Measurements from ENCODE around the gene MACF1. TPM values are rescaled to one million over a fixed set of nuclear protein-coding genes. Genes with fewer than 3 reads are reported as not detected.

MACF1 gene
- total RNA-seq, 4 donors from 2014 or later: 421 to 942 (median 545) TPM

DNA sequence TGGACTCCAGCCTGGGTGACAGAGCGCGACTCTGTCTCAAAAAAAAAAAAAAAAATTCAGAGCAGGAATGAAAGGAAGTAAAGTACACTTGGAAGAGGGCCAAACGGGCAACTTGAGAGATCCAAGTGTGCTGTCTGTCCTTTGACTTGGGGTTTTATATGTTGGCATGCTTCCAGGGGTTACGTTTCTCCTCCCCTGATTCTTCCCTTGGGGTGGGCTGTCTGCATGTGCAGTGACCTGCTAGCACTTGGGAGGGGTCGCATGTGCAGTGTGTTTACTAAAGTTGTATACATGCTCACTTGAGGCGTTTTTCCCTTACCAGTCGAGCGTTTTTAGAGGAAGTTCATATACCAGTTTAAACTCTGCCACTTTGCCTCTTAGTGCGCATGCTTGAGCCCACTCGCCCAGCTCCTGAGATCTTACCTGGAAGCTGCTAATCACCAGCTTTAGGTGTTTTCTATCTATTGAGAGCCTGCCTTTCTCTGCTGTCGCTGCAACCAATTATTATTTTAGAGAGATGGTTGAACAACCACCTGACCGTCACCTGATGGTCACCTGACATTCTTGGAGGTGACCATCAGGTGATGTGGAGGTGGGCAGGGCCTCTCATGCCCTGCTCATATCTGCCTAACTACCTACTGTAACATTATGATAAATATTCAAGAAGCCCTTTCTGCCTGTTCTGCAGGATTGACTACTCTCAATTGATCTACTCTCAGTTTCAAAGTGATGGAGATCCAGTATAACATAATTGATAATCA is 140.1 kb downstream of the MACF1 start:
- Histone ChIP-seq H3K27me3 (no peaks in the 10 kb centered on the region), H3K27ac (no peak overlapping the region), H3K4me3 (no peak overlapping the region), H3K36me3 (peaks cover 88% of the 10 kb centered on the region), H3K4me1 (no peaks in the 10 kb centered on the region), H3K9me3 (no peaks in the 10 kb centered on the region)
- 77% methylated on average over 12 of the region's 12 CpGs for WGBS
- no peak for DNase-seq (ENCODE audit: low spot score in 2 of 2)
- TF ChIP-seq POLR2AphosphoS5 (IDR thresholded peaks at IDR 0.05) (no peak), EP300 (IDR thresholded peaks at IDR 0.05) (no peak), POLR2A (IDR thresholded peaks at IDR 0.05) (no peak)
- TF ChIP-seq, protein P1, sequence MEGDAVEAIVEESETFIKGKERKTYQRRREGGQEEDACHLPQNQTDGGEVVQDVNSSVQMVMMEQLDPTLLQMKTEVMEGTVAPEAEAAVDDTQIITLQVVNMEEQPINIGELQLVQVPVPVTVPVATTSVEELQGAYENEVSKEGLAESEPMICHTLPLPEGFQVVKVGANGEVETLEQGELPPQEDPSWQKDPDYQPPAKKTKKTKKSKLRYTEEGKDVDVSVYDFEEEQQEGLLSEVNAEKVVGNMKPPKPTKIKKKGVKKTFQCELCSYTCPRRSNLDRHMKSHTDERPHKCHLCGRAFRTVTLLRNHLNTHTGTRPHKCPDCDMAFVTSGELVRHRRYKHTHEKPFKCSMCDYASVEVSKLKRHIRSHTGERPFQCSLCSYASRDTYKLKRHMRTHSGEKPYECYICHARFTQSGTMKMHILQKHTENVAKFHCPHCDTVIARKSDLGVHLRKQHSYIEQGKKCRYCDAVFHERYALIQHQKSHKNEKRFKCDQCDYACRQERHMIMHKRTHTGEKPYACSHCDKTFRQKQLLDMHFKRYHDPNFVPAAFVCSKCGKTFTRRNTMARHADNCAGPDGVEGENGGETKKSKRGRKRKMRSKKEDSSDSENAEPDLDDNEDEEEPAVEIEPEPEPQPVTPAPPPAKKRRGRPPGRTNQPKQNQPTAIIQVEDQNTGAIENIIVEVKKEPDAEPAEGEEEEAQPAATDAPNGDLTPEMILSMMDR (IDR thresholded peaks at IDR 0.05): no peak

DNA sequence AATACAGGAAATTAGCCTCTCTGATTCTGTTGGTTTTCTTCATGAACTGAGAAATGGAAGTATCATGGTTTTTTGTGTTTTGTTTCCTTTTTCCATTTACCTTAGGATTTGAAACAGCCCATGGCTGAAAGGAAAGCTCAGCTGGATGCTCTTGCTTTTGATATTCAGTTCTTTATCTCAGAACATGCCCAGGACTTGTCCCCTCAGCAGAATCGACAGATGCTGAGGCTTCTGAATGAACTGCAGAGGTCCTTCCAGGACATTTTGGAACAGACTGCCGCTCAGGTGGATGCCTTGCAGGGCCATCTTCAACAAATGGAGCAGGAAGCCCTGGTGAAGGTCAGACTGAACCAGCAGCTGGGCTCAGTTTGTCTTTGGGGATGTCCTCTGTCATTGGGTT is 142.4 kb downstream of the MACF1 start:
- DNase-seq (ENCODE audit: low spot score in 2 of 2): no peak
- TF ChIP-seq POLR2AphosphoS5 (IDR thresholded peaks at IDR 0.05): no peak
- no peak for TF ChIP-seq POLR2A (IDR thresholded peaks at IDR 0.05)
- TF ChIP-seq, protein P1 (IDR thresholded peaks at IDR 0.05): no peak
- TF ChIP-seq EP300 (IDR thresholded peaks at IDR 0.05): no peak
- H3K4me3 ChIP-seq: no peak overlapping the region
- H3K27me3 ChIP-seq: no peaks in the 10 kb centered on the region
- H3K27ac ChIP-seq: no peak overlapping the region
- no peaks in the 10 kb centered on the region for H3K4me1 ChIP-seq
- H3K9me3 ChIP-seq: no peaks in the 10 kb centered on the region
- peaks cover 88% of the 10 kb centered on the region for H3K36me3 ChIP-seq
- WGBS: 62% methylated on average over 2 of the region's 2 CpGs

DNA sequence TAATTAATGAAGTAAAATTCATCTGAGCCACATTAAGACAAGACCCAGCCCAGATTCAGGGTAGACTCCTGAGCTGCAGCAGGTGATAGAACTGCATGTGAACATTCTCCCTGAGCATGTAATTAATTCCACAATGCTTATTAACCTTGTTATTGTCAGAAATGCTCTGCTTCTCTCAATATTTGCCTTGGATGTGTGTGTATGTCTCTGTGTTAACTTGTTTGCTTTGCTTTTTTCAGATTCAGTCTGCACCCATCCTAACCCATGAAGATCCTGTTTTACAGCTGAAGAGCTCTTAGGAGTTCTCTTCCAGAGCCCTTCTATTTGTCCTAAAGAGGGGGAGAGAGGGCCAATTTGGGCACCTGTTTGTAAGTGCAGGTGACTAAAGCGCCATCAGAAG is 143.8 kb downstream of the MACF1 start:
- no peak overlapping the region for H3K27ac ChIP-seq
- peaks cover 89% of the 10 kb centered on the region for H3K36me3 ChIP-seq
- no peak for DNase-seq (ENCODE audit: low spot score in 2 of 2)
- H3K4me3 ChIP-seq: no peak overlapping the region
- H3K4me1 ChIP-seq: no peaks in the 10 kb centered on the region
- 100% methylated on average over 1 of the region's 1 CpG for WGBS
- no peaks in the 10 kb centered on the region for H3K9me3 ChIP-seq
- H3K27me3 ChIP-seq: no peaks in the 10 kb centered on the region
- no peak for TF ChIP-seq POLR2A (IDR thresholded peaks at IDR 0.05)
- TF ChIP-seq EP300 (IDR thresholded peaks at IDR 0.05): no peak
- TF ChIP-seq, protein P1 (IDR thresholded peaks at IDR 0.05): no peak
- TF ChIP-seq POLR2AphosphoS5 (IDR thresholded peaks at IDR 0.05): no peak

DNA sequence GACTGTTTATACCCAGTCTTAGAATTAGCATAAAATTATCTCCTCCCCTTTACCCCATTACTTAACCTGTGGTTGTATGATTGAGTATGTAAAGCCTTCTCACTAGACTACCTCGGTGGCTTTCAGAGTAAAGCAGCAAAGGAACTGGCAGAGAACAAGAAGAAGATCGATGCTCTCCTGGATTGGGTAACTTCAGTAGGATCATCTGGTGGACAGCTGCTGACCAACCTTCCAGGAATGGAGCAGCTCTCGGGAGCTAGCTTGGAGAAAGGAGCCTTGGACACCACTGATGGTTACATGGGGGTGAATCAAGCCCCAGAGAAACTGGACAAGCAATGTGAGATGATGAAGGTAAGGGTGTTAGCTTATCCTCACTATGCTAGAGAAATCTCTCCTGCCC is 148.4 kb downstream of the MACF1 start:
- TF ChIP-seq POLR2A (IDR thresholded peaks at IDR 0.05): no peak
- TF ChIP-seq EP300 (IDR thresholded peaks at IDR 0.05): no peak
- no peak for TF ChIP-seq POLR2AphosphoS5 (IDR thresholded peaks at IDR 0.05)
- TF ChIP-seq, protein P1 (IDR thresholded peaks at IDR 0.05): no peak
- Histone ChIP-seq H3K4me1 (no peaks in the 10 kb centered on the region), H3K4me3 (no peak overlapping the region), H3K9me3 (no peaks in the 10 kb centered on the region), H3K27me3 (no peaks in the 10 kb centered on the region), H3K36me3 (peaks cover 100% of the 10 kb centered on the region), H3K27ac (no peak overlapping the region)
- WGBS: 63% methylated on average over 3 of the region's 3 CpGs
- DNase-seq (ENCODE audit: low spot score in 2 of 2): no peak

DNA sequence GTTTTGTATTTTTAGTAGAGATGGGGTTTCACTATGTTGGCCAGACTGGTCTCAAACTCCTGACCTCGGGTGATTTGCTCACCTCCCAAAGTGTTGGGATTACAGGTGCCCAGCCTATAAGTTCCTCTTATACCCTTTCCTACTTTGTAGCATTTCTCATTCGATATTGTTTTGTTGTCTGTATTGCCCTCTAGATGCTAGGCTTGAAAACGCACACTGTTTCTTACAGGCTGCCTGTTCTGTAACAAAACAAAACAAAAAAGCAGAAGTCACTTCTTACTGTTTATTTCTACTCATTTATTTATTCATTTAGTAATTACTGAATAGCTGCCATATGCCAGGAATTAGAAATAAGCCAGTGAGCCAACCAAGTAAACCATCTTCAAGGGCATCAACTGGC is 150.1 kb downstream of the MACF1 start:
- H3K4me3 ChIP-seq: no peak overlapping the region
- H3K4me1 ChIP-seq: no peaks in the 10 kb centered on the region
- DNase-seq (ENCODE audit: low spot score in 2 of 2): no peak
- 82% methylated on average over 3 of the region's 3 CpGs for WGBS
- no peak overlapping the region for H3K27ac ChIP-seq
- no peaks in the 10 kb centered on the region for H3K27me3 ChIP-seq
- no peaks in the 10 kb centered on the region for H3K9me3 ChIP-seq
- TF ChIP-seq EP300 (IDR thresholded peaks at IDR 0.05) (no peak), POLR2AphosphoS5 (IDR thresholded peaks at IDR 0.05) (no peak), POLR2A (IDR thresholded peaks at IDR 0.05) (no peak)
- TF ChIP-seq, protein P1 (IDR thresholded peaks at IDR 0.05): no peak
- peaks cover 100% of the 10 kb centered on the region for H3K36me3 ChIP-seq
